ENCODE results near the gene RRAD.

- no peak for TF ChIP-seq MAZ (IDR thresholded peaks at IDR 0.05; ENCODE audit: borderline replicate concordance, low read depth, low read length)
- no peak for TF ChIP-seq REST (IDR thresholded peaks at IDR 0.05)
- TF ChIP-seq RNF2 (IDR thresholded peaks at IDR 0.05; ENCODE audit: borderline replicate concordance, low read depth), result no peak
- no peak for TF ChIP-seq CTCF (IDR thresholded peaks at IDR 0.05)
- TF ChIP-seq RAD21 (conservative IDR thresholded peaks at IDR 0.05 in 1 of 2, IDR thresholded peaks at IDR 0.05 in 1 of 2), result no peak
- no peak for TF ChIP-seq MYC (IDR thresholded peaks at IDR 0.05; ENCODE audit: borderline replicate concordance, low read length)
- TF ChIP-seq KDM5A (IDR thresholded peaks at IDR 0.05), result no peak
- no peak for TF ChIP-seq POLR2AphosphoS2 (conservative IDR thresholded peaks at IDR 0.05; ENCODE audit: low read length)
- TF ChIP-seq MAX (IDR thresholded peaks at IDR 0.05), result no peak
- TF ChIP-seq SMC3 (IDR thresholded peaks at IDR 0.05), result no peak
- TF ChIP-seq CHD2 (IDR thresholded peaks at IDR 0.05; ENCODE audit: low read length, partially characterized antibody), result no peak
- no peak for TF ChIP-seq KDM1A (IDR thresholded peaks at IDR 0.05; ENCODE audit: low read depth)
These were observed 16.4 kb downstream of the RRAD start for GRCh38 chr16:66908762-66909559.
